LHCN-M2 (cell line): ENCODE data around the gene MPRIP. TPM values are rescaled to one million over a fixed set of nuclear protein-coding genes. Genes with fewer than 3 reads are reported as not detected.

ENCODE experiments used
- DNase-seq: peaks from one replicate; pipeline ENCODE4 v3.0.0-alpha.2; 2012; ENCODE audit warnings: low read depth
- total RNA-seq: library from RNA; depleted of rRNA; stranded (reverse); fragments of >200 nt; gene quantifications from 2 replicates; pipeline ENCODE4 v1.2.3, GENCODE V29; 2014

Gene MPRIP
- total RNA-seq, 1 experiment from 2014 or later: 198 TPM

GRCh38 chr17:17028878-17029535 is 13.2 kb upstream of the MPRIP start:
- DNase-seq: no peak

GRCh38 chr17:17029938-17030337 is 12.3 kb upstream of the MPRIP start:
- no peak for DNase-seq

- no peak for DNase-seq
Measured at GRCh38 chr17:17030515-17031211, 11.6 kb upstream of the MPRIP start.

GRCh38 chr17:17032131-17032692 is 10.0 kb upstream of the MPRIP start:
- DNase-seq: peak; percentile 79

- no peak for DNase-seq
Measured at GRCh38 chr17:17033466-17033865, 8.8 kb upstream of the MPRIP start.

GRCh38 chr17:17034026-17034425 is 8.2 kb upstream of the MPRIP start:
- no peak for DNase-seq

- DNase-seq: no peak
Measured at GRCh38 chr17:17034496-17035075, 7.7 kb upstream of the MPRIP start.

- DNase-seq: no peak
Measured at GRCh38 chr17:17035490-17035889, 6.8 kb upstream of the MPRIP start.

- no peak for DNase-seq
Measured at GRCh38 chr17:17035920-17036523, 6.2 kb upstream of the MPRIP start.

- DNase-seq: peak; percentile 76
Measured at GRCh38 chr17:17036524-17036998, 5.7 kb upstream of the MPRIP start.

GRCh38 chr17:17039911-17040310 is 2.3 kb upstream of the MPRIP start:
- DNase-seq: no peak

- peak; percentile 94 for DNase-seq
Measured at GRCh38 chr17:17041018-17041521, 1.2 kb upstream of the MPRIP start.

- peak; percentile 97 for DNase-seq
Measured at GRCh38 chr17:17041571-17042383, 480 bp upstream of the MPRIP start.

- peak; percentile 63 for DNase-seq
Measured at GRCh38 chr17:17042851-17043460, 699 bp downstream of the MPRIP start.

- DNase-seq: no peak
Measured at GRCh38 chr17:17043461-17044271, 1.4 kb downstream of the MPRIP start.

- DNase-seq: peak; percentile 89
Measured at GRCh38 chr17:17044846-17045561, 2.7 kb downstream of the MPRIP start.

GRCh38 chr17:17048106-17048505 is 5.8 kb downstream of the MPRIP start:
- DNase-seq: no peak

- DNase-seq: no peak
Measured at GRCh38 chr17:17050346-17051345, 8.4 kb downstream of the MPRIP start.
